COLO668 (cell line): Measurements from ENCODE around the gene FBLN1.
"Not testable (repeated sequence)": the region's sequence is repeated elsewhere in the genome, so short reads cannot be mapped to it uniquely, and the experiment has no call there.

Source experiments
- DNase-seq: peaks from one replicate; lab custom pipeline; 2025; ENCODE audit not compliant: unreplicated experiment; lab: John Stamatoyannopoulos, UW

The FBLN1 gene

GRCh38 chr22:45475851-45476514, 26.7 kb upstream of the FBLN1 start:
- no peak for DNase-seq

GRCh38 chr22:45476814-45477213, 25.9 kb upstream of the FBLN1 start:
- no peak for DNase-seq

- no peak for DNase-seq
These were observed 25.1 kb upstream of the FBLN1 start for GRCh38 chr22:45477366-45478107.

- no peak for DNase-seq
These were observed 24.4 kb upstream of the FBLN1 start for GRCh38 chr22:45478108-45478771.

- DNase-seq: no peak
These were observed 22.0 kb upstream of the FBLN1 start for GRCh38 chr22:45480717-45481116.

GRCh38 chr22:45481661-45482060, 21.0 kb upstream of the FBLN1 start:
- no peak for DNase-seq

GRCh38 chr22:45482169-45482568, 20.5 kb upstream of the FBLN1 start:
- no peak for DNase-seq

GRCh38 chr22:45483319-45483718, 19.4 kb upstream of the FBLN1 start:
- no peak for DNase-seq

GRCh38 chr22:45483918-45484499, 18.7 kb upstream of the FBLN1 start:
- no peak for DNase-seq

GRCh38 chr22:45484742-45485141, 17.9 kb upstream of the FBLN1 start:
- DNase-seq: no peak

- DNase-seq: no peak
These were observed 17.4 kb upstream of the FBLN1 start for GRCh38 chr22:45485261-45485660.

- DNase-seq: no peak
These were observed 13.8 kb upstream of the FBLN1 start for GRCh38 chr22:45488764-45489370.

- DNase-seq: no peak
These were observed 11.8 kb upstream of the FBLN1 start for GRCh38 chr22:45490836-45491235.

- DNase-seq: no peak
These were observed 10.8 kb upstream of the FBLN1 start for GRCh38 chr22:45491841-45492240.

- no peak for DNase-seq
These were observed 9.4 kb upstream of the FBLN1 start for GRCh38 chr22:45493286-45493771.

GRCh38 chr22:45494306-45494705, 8.4 kb upstream of the FBLN1 start:
- not testable (repeated sequence) for DNase-seq

GRCh38 chr22:45495616-45496015, 7.1 kb upstream of the FBLN1 start:
- not testable (repeated sequence) for DNase-seq

- no peak for DNase-seq
These were observed 6.2 kb upstream of the FBLN1 start for GRCh38 chr22:45496451-45496941.

GRCh38 chr22:45497351-45498145, 5.1 kb upstream of the FBLN1 start:
- no peak for DNase-seq

- no peak for DNase-seq
These were observed 2.9 kb upstream of the FBLN1 start for GRCh38 chr22:45499746-45500145.
